GM12865 (cell line): ENCODE measurements around the gene PCDH10.

ENCODE experiments used
- DNase-seq: peaks from one replicate; pipeline ENCODE4 v3.0.0; 2010; ENCODE audit warnings: low read depth
- H3K4me3 ChIP-seq: 2 replicates; pipeline ENCODE4 v1.5.1; 2011; ENCODE audit warnings: mild to moderate bottlenecking, low read depth, low read length, control low read depth
- TF ChIP-seq, protein P1 (sequence below): IDR thresholded peaks from 2 replicates; pipeline ENCODE4 v1.5.1; 2011; ENCODE audit warnings: low read length, control low read depth, low read depth, inconsistent platforms; ENCODE audit not compliant: insufficient read depth; ENCODE audit errors: missing control alignments

PCDH10 gene, protein sequence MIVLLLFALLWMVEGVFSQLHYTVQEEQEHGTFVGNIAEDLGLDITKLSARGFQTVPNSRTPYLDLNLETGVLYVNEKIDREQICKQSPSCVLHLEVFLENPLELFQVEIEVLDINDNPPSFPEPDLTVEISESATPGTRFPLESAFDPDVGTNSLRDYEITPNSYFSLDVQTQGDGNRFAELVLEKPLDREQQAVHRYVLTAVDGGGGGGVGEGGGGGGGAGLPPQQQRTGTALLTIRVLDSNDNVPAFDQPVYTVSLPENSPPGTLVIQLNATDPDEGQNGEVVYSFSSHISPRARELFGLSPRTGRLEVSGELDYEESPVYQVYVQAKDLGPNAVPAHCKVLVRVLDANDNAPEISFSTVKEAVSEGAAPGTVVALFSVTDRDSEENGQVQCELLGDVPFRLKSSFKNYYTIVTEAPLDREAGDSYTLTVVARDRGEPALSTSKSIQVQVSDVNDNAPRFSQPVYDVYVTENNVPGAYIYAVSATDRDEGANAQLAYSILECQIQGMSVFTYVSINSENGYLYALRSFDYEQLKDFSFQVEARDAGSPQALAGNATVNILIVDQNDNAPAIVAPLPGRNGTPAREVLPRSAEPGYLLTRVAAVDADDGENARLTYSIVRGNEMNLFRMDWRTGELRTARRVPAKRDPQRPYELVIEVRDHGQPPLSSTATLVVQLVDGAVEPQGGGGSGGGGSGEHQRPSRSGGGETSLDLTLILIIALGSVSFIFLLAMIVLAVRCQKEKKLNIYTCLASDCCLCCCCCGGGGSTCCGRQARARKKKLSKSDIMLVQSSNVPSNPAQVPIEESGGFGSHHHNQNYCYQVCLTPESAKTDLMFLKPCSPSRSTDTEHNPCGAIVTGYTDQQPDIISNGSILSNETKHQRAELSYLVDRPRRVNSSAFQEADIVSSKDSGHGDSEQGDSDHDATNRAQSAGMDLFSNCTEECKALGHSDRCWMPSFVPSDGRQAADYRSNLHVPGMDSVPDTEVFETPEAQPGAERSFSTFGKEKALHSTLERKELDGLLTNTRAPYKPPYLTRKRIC

DNA sequence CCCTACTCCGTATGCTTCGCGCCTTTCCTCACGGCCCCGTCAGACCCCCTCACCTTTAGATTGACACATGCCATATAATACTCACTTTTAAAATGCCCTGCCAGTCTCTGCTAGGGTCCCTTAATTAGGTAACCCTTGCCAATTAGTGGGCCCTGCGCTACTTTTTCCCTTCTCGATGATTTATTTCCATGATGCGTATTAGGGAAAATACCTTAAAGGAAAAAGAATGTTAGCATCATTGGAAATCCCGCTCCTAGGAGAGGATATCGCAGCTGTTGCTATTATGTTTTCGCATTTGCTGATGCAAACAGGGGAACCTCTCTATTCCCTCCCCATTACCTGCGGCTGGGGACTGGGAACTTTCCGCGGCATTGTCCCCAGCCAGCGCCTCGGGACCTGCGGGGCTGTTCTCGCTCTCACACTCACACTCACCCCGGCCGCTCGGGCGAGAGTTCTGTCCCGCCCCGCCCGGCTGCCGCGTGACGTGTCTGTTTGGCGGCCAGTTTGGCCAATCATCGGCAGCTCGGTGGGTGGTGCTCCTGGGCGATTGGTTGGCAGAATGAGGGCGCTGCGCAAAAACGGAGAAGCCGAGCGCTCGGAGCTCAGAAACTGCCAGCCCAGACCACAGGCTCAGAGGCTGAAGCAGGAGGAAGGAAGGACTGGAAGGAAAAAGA lies at the start of gene PCDH10:
Gene PCDH10, plus strand, starts transcription at position 605 of the 674 bp plus-strand sequence. CDS start 847 bp downstream, outside the sequence.
- TF ChIP-seq, protein P1, sequence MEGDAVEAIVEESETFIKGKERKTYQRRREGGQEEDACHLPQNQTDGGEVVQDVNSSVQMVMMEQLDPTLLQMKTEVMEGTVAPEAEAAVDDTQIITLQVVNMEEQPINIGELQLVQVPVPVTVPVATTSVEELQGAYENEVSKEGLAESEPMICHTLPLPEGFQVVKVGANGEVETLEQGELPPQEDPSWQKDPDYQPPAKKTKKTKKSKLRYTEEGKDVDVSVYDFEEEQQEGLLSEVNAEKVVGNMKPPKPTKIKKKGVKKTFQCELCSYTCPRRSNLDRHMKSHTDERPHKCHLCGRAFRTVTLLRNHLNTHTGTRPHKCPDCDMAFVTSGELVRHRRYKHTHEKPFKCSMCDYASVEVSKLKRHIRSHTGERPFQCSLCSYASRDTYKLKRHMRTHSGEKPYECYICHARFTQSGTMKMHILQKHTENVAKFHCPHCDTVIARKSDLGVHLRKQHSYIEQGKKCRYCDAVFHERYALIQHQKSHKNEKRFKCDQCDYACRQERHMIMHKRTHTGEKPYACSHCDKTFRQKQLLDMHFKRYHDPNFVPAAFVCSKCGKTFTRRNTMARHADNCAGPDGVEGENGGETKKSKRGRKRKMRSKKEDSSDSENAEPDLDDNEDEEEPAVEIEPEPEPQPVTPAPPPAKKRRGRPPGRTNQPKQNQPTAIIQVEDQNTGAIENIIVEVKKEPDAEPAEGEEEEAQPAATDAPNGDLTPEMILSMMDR: no peak
- H3K4me3 ChIP-seq: no peak within 1 kb of the TSS
- DNase-seq: no peak

GRCh38 chr4:133102043-133102442 lies 47.1 kb upstream of the PCDH10 start:
- no peak overlapping the region for H3K4me3 ChIP-seq
- DNase-seq: no peak
- TF ChIP-seq, protein P1: no peak

- DNase-seq: no peak
- TF ChIP-seq, protein P1: no peak
- no peak overlapping the region for H3K4me3 ChIP-seq
Measured at GRCh38 chr4:133102612-133103409, 46.3 kb upstream of the PCDH10 start.

- no peak for DNase-seq
- TF ChIP-seq, protein P1: no peak
- H3K4me3 ChIP-seq: no peak overlapping the region
Measured at GRCh38 chr4:133112641-133113040, 36.5 kb upstream of the PCDH10 start.

DNA sequence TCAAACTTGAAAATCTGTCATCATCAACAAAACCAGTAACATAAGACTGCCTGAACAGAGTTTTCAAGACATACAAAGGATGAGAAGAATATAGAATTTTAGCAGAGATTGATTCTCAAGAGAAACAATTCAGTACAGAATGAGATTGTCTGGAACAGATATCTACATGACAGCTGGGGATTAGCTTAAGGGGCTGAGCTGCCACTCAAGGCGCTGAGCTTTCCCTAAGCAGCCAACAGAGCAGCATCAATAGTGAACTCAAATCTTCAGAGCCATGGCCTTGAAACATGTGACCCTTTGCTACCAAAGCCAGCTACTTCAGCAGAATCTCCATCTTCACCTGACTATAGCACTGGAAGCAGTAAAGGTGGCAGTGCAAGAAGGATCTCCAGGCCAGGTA lies 24.3 kb upstream of the PCDH10 start:
- TF ChIP-seq, protein P1: no peak
- DNase-seq: no peak
- H3K4me3 ChIP-seq: no peak overlapping the region

DNA sequence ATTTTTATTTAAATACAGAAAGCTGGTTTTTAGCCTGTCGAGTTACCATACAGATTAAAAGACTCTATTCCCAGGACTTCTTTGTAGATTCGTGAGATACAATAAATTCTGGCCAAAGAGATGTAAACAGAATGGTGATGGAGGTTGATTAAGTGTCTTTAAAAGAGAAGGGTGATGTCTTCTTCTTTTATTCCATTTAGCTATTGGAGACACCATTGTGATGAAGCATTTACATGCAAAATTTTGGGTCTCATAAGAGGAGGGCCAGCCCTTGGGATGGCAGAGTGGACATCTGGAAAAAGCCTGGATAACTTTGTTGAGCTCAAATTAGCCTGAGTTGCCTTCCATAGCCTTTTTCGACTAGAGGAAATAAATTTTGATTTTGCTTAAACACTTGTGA lies 21.6 kb upstream of the PCDH10 start:
- DNase-seq: no peak
- TF ChIP-seq, protein P1: no peak
- H3K4me3 ChIP-seq: no peak overlapping the region
